DND-41 (cell line): ENCODE results near the gene MAP4K3.

Experiments used
- ATAC-seq: fragments of 200-7000 bp; cut with Tn5 transposase; 3 replicates; pipeline ENCODE4 v1.9.1; 2021; ENCODE audit warnings: low read depth; ENCODE audit not compliant: insufficient read depth
- DNase-seq: peaks from one replicate; pipeline ENCODE4 v3.0.0-alpha.2; 2020
- H2AFZ ChIP-seq: 2 replicates; pipeline ENCODE4 v1.6.0; 2012; ENCODE audit warnings: low read depth, low read length
- H3K27ac ChIP-seq: 2 replicates; pipeline ENCODE4 v1.5.1; 2012; ENCODE audit warnings: low read length, inconsistent platforms
- H3K27me3 ChIP-seq: fragments of 200-600 bp; sonication (generic); 2 replicates; pipeline ENCODE4 v1.6.0; 2012; ENCODE audit warnings: low read length, mild to moderate bottlenecking, inconsistent platforms; ENCODE audit not compliant: insufficient read depth, poor library complexity
- H3K36me3 ChIP-seq: 2 replicates; pipeline ENCODE4 v1.5.1; 2012; ENCODE audit warnings: low read length, inconsistent platforms; ENCODE audit not compliant: insufficient read depth
- H3K4me1 ChIP-seq: 2 replicates; pipeline ENCODE4 v1.5.1; 2012; ENCODE audit warnings: mild to moderate bottlenecking, low read length; ENCODE audit not compliant: insufficient read depth
- H3K4me2 ChIP-seq: 2 replicates; pipeline ENCODE4 v1.6.0; 2012; ENCODE audit warnings: mild to moderate bottlenecking, moderate library complexity, low read length, inconsistent platforms; ENCODE audit not compliant: insufficient read depth
- H3K4me3 ChIP-seq, 2 experiments: fragments of 200-600 bp in 1 of 2; shearing (Covaris generic) in 1 of 2; 2 replicates each; pipeline ENCODE4 v1.5.1; 2012 to 2016; ENCODE audit warnings: inconsistent platforms in 2 of 2, low read length in 2 of 2, mild to moderate bottlenecking in 2 of 2, low read depth in 1 of 2, moderate library complexity in 1 of 2
- H3K79me2 ChIP-seq: 2 replicates; pipeline ENCODE4 v1.6.0; 2012; ENCODE audit warnings: low read length, inconsistent platforms; ENCODE audit not compliant: insufficient read depth
- H3K9ac ChIP-seq: 2 replicates; pipeline ENCODE4 v1.6.0; 2012; ENCODE audit warnings: low read depth, mild to moderate bottlenecking, inconsistent platforms, low read length, moderate library complexity
- H3K9me3 ChIP-seq: 2 replicates; pipeline ENCODE4 v1.5.1; 2012; ENCODE audit warnings: low read length, moderate library complexity, mild to moderate bottlenecking, inconsistent platforms; ENCODE audit not compliant: insufficient read depth, severe bottlenecking
- H4K20me1 ChIP-seq: 2 replicates; pipeline ENCODE4 v1.6.0; 2012; ENCODE audit warnings: low read length; ENCODE audit not compliant: insufficient read depth
- CTCF ChIP-seq: IDR thresholded peaks from 2 replicates; pipeline ENCODE4 v1.5.1; 2012; ENCODE audit warnings: borderline replicate concordance, low read length, moderate library complexity, mild to moderate bottlenecking; ENCODE audit not compliant: poor library complexity, severe bottlenecking; ENCODE audit errors: extremely low read depth
- EZH2 ChIP-seq: IDR thresholded peaks from 3 replicates; pipeline ENCODE4 v1.6.1; 2012; ENCODE audit warnings: borderline replicate concordance, low read depth, mild to moderate bottlenecking, moderate library complexity, low read length, inconsistent platforms; ENCODE audit not compliant: severe bottlenecking

MAP4K3 gene

GRCh38 chr2:39383146-39383545 lies 53.9 kb downstream of the MAP4K3 start:
- Histone ChIP-seq H3K4me3 (no peak overlapping the region), H3K79me2 (peaks cover 58% of the 10 kb centered on the region), H2AFZ (no peak overlapping the region), H3K36me3 (no peaks in the 10 kb centered on the region), H3K9me3 (no peaks in the 10 kb centered on the region), H3K9ac (no peak overlapping the region), H4K20me1 (peaks cover 3% of the 10 kb centered on the region; the same call in 1 of the 2 replicates), H3K4me2 (no peak overlapping the region), H3K27ac (no peak overlapping the region), H3K4me1 (no peaks in the 10 kb centered on the region), H3K27me3 (no peaks in the 10 kb centered on the region)
- DNase-seq (no peak), ATAC-seq (no peak)
- TF ChIP-seq EZH2: no peak

GRCh38 chr2:39381653-39382052 lies 55.4 kb downstream of the MAP4K3 start:
- peaks cover 43% of the 10 kb centered on the region for H3K79me2 ChIP-seq

GRCh38 chr2:39380525-39381150 lies 56.4 kb downstream of the MAP4K3 start:
- Histone ChIP-seq H3K9ac (no peak overlapping the region), H3K79me2 (peaks cover 39% of the 10 kb centered on the region), H3K4me2 (no peak overlapping the region)

More at GRCh38 chr2:39381653-39382052, 55.4 kb downstream of the MAP4K3 start:
- Histone ChIP-seq H3K27me3 (no peaks in the 10 kb centered on the region), H3K9ac (no peak overlapping the region), H2AFZ (no peak overlapping the region), H3K27ac (no peak overlapping the region), H3K4me2 (no peak overlapping the region), H3K4me1 (no peaks in the 10 kb centered on the region), H3K36me3 (0 out of 2 replicates have a peak, but pooled peaks cover 2% of the 10 kb centered on the region), H3K4me3 (no peak overlapping the region), H3K9me3 (no peaks in the 10 kb centered on the region), H4K20me1 (peaks cover 3% of the 10 kb centered on the region; the same call in 1 of the 2 replicates)
- no peak for TF ChIP-seq CTCF
- TF ChIP-seq EZH2: no peak
- DNase-seq (no peak), ATAC-seq (no peak)

More at GRCh38 chr2:39380525-39381150, 56.4 kb downstream of the MAP4K3 start:
- no peak for ATAC-seq
- Histone ChIP-seq H3K36me3 (peaks cover 8% of the 10 kb centered on the region; the same call in 1 of the 2 replicates), H3K27me3 (no peaks in the 10 kb centered on the region), H3K9me3 (no peaks in the 10 kb centered on the region), H3K4me3 (no peak overlapping the region), H2AFZ (no peak overlapping the region), H4K20me1 (peaks cover 3% of the 10 kb centered on the region; the same call in 1 of the 2 replicates), H3K27ac (no peak overlapping the region), H3K4me1 (no peaks in the 10 kb centered on the region)
- TF ChIP-seq CTCF (no peak), EZH2 (no peak)
- DNase-seq: no peak
